GM13976 (cell line): ENCODE data around the gene CCDC40.

Experiments used
- DNase-seq: peaks from one replicate; pipeline ENCODE4 v3.0.0; 2012; ENCODE audit warnings: low spot score
- in situ Hi-C: fragments of 300-500 bp; cut with MboI; formaldehyde crosslinking; loops from one replicate; pipeline ENCODE4 v1.12.0; 2022; ENCODE audit warnings: low sequenced_read_pairs, mixed read lengths, inconsistent platforms; ENCODE audit not compliant: unreplicated experiment
- TF ChIP-seq, protein P1 (sequence below): IDR thresholded peaks from 2 replicates; pipeline ENCODE4 v1.5.1; 2012; ENCODE audit warnings: borderline replicate concordance, mild to moderate bottlenecking; ENCODE audit not compliant: insufficient read depth; ENCODE audit errors: extremely low read depth, missing control alignments, control extremely low read depth

CCDC40 gene

DNA sequence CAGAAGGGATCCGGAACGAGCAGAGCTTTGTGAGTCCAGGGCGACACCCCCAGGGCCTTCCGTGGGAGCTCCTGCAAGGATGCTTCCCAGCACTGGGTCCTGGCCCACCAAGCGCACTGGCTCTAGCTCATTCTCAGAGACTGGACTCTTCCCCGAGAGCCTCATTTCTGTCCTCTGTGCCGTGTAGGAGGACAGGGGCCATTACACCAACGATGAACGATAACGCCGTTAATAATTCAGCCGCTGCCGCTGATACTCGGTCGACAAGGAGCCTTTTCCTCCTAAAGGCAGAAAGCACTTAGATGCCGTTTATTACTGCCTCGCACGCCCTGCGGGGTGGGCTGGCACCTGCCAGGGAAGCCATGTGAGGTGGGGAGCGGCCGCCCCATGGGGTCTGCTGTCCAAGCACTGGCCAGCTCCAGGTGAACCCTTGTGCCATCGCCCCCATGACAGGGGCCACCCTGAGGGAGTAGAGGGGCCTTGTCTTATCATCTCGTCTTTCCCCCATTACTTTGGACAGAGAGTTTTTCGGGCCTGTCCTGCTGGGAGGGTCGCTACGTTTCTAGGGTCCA lies 34.3 kb upstream of the CCDC40 start:
- no peak for DNase-seq
- TF ChIP-seq, protein P1, sequence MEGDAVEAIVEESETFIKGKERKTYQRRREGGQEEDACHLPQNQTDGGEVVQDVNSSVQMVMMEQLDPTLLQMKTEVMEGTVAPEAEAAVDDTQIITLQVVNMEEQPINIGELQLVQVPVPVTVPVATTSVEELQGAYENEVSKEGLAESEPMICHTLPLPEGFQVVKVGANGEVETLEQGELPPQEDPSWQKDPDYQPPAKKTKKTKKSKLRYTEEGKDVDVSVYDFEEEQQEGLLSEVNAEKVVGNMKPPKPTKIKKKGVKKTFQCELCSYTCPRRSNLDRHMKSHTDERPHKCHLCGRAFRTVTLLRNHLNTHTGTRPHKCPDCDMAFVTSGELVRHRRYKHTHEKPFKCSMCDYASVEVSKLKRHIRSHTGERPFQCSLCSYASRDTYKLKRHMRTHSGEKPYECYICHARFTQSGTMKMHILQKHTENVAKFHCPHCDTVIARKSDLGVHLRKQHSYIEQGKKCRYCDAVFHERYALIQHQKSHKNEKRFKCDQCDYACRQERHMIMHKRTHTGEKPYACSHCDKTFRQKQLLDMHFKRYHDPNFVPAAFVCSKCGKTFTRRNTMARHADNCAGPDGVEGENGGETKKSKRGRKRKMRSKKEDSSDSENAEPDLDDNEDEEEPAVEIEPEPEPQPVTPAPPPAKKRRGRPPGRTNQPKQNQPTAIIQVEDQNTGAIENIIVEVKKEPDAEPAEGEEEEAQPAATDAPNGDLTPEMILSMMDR, result no peak
- in situ Hi-C loops, result no loop called here

DNA sequence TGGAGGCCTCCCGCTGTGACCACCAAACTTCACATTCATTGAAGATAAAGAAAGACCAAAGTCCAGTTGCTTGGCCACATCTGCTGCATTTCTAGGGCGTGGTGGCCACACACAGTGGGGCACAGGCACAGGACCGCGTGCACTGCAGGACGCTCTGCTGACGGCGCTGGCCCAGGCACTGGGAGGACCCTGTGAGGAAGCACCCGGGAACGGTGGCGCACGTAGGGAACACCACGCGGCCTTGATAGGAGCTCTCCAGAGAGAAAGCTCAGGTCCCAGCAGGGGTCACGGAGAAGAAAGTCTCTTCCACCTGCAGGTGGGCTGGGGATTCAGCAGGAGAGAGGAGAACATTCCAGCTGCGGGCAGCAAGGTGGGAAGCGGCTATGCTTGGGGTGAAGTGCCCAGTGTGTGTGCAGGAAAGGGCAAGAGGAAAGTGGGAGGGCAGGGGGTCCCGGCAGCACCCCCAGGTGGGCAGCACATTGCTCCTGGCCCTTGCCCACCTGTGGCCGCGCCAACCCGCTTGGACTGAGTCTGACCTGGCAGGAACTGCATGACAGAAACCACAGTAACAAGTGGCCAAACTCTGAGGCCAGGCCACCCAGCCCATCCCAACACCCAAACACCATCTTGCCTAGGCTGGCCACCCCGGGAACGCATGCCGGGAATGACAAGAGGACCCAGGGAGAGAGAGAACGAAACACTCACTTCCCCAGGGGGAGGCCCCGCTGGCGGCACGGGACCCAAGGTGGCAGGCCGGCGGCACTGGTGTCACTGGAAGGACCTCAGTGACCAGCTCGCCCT lies 33.6 kb upstream of the CCDC40 start:
- TF ChIP-seq, protein P1, result no peak
- DNase-seq, result no peak
- in situ Hi-C loops, result no loop called here

DNA sequence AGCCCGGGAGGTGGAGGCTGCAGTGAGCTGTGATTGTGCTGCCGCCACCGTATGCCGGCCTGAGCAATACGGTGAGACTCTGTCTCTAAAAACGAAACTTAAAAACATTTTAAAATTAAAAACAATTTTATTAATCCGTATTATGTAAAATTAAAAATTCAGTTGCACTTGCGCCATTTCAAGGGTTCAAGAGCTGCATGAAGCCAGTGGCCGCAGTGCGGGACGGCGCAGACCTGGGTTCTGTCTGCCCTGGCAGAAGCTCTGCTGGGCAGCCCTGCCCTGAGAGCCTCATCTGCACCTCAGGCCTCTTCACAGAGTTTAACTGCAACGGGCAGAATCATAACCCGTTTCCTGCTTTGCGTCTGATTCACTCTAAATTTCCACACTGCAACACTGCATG lies 32.5 kb upstream of the CCDC40 start:
- in situ Hi-C loops, result no loop called here
- TF ChIP-seq, protein P1, result no peak
- DNase-seq, result no peak

DNA sequence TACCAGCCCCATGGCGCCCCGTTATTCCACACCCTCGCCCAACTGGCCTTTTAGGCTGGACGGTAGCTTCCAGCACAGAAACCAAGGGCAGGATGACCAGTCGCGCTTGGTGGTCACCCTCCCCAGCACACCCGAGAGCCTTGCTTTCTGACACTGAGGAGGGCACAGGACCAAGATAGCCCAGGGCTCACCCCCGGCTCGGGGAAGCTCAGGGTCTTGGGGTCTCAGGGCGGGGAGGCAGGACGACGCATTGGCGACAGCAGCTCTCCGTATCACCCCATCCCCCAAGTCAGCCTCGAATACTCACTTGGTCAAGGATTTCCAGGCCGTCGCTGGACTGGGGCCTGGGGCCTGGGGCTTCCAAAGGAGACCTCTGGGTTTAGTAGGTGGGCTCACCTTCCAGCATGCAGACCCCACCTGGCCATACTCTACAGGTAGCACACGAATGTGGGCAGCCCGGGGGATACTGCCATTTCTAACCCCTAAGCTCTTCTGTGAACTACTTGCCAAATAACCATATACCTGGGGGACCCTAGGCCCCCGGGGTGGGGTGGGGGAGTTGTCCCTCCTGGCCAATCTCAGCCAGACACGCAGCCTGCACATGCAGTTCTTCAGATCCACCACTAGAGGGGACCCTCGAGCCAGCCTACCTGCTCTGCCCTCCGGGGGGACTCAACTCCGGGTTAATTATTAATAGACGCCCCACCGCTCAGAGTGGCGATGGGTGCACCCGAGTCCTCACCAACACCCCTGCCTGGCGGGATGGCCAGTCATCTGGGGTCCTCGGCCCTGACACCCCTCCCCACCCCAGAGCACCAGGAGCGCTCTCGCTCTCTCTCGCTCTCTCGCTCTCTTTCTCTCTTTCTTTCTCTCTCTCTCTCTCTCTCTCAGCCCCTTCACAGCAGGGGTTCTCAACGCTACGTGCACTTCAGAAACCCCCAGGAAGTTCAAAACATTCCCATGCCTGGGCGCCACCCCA lies 30.8 kb upstream of the CCDC40 start:
- TF ChIP-seq, protein P1, result peak; percentile 85
- in situ Hi-C loops, result no loop called here
- DNase-seq, result peak; percentile 93

DNA sequence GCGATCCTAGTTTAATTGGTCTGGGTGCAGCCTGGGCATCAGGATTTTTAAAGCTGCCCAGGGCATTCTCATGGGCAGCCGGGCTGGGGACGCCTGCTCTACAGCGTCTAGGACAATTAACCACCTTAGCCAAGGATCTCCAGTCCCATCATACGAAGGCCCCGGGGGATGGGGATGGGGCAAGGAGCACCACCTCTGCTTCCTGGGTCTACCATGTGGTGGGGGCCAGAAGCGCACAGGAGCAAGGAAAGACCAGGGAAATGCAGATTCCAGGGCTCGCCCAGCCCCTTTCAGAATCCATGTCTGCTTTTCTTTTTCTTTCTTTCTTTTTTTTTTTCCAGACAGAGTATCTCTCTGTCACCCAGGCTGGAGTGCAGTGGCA lies 30.1 kb upstream of the CCDC40 start:
- TF ChIP-seq, protein P1, result no peak
- no peak for DNase-seq
- in situ Hi-C loops, result no loop called here
